ENCODE results near the gene ABCC10.
A peak's percentile ranks its signal among the peaks of the same experiment; 100 is the strongest.

The ABCC10 gene

GRCh38 chr6:43467752-43468151, 40.4 kb downstream of the ABCC10 start:
- DNase-seq (ENCODE audit: low read depth in 2 of 2, low spot score in 1 of 2): no peak

- no peak for DNase-seq (ENCODE audit: low read depth in 2 of 2, low spot score in 1 of 2)
These were observed 40.9 kb downstream of the ABCC10 start for GRCh38 chr6:43468240-43468639.

- DNase-seq (ENCODE audit: low read depth in 2 of 2, low spot score in 1 of 2): no peak
These were observed 41.7 kb downstream of the ABCC10 start for GRCh38 chr6:43468748-43469681.

- DNase-seq (ENCODE audit: low read depth in 2 of 2, low spot score in 1 of 2): no peak
These were observed 42.6 kb downstream of the ABCC10 start for GRCh38 chr6:43469947-43470346.

- DNase-seq (ENCODE audit: low read depth in 2 of 2, low spot score in 1 of 2): no peak
These were observed 44.1 kb downstream of the ABCC10 start for GRCh38 chr6:43471399-43471798.

- no peak for DNase-seq (ENCODE audit: low read depth in 2 of 2, low spot score in 1 of 2)
These were observed 45.2 kb downstream of the ABCC10 start for GRCh38 chr6:43472515-43472914.

- no peak for DNase-seq (ENCODE audit: low read depth in 2 of 2, low spot score in 1 of 2)
These were observed 48.2 kb downstream of the ABCC10 start for GRCh38 chr6:43475516-43475915.

- no peak for DNase-seq (ENCODE audit: low read depth in 2 of 2, low spot score in 1 of 2)
These were observed 49.4 kb downstream of the ABCC10 start for GRCh38 chr6:43476746-43477145.

GRCh38 chr6:43477235-43478007, 50.1 kb downstream of the ABCC10 start, which contains the start of gene TJAP1:
Gene TJAP1, plus strand, starts transcription at chr6:43477570. Its CDS starts 21,432 bp downstream, at chr6:43499002.
- DNase-seq (ENCODE audit: low read depth in 2 of 2, low spot score in 1 of 2): peak; percentile 96 to 98

GRCh38 chr6:43478008-43478372, 50.6 kb downstream of the ABCC10 start:
- no peak for DNase-seq (ENCODE audit: low read depth in 2 of 2, low spot score in 1 of 2)

GRCh38 chr6:43481075-43481474, 53.7 kb downstream of the ABCC10 start:
- no peak for DNase-seq (ENCODE audit: low read depth in 2 of 2, low spot score in 1 of 2)

- DNase-seq (ENCODE audit: low read depth in 2 of 2, low spot score in 1 of 2): no peak
These were observed 54.4 kb downstream of the ABCC10 start for GRCh38 chr6:43481591-43482236.

GRCh38 chr6:43488667-43489276, 61.4 kb downstream of the ABCC10 start:
- no peak for DNase-seq (ENCODE audit: low read depth in 2 of 2, low spot score in 1 of 2)

- no peak for DNase-seq (ENCODE audit: low read depth in 2 of 2, low spot score in 1 of 2)
These were observed 62.1 kb downstream of the ABCC10 start for GRCh38 chr6:43489277-43490072.

- no peak for DNase-seq (ENCODE audit: low read depth in 2 of 2, low spot score in 1 of 2)
These were observed 63.2 kb downstream of the ABCC10 start for GRCh38 chr6:43490523-43490939.

- DNase-seq (ENCODE audit: low read depth in 2 of 2, low spot score in 1 of 2): no peak
These were observed 64.7 kb downstream of the ABCC10 start for GRCh38 chr6:43491750-43492661.

GRCh38 chr6:43492673-43493072, 65.3 kb downstream of the ABCC10 start:
- no peak for DNase-seq (ENCODE audit: low read depth in 2 of 2, low spot score in 1 of 2)

- DNase-seq (ENCODE audit: low read depth in 2 of 2, low spot score in 1 of 2): no peak
These were observed 65.9 kb downstream of the ABCC10 start for GRCh38 chr6:43493230-43493629.

GRCh38 chr6:43493833-43494232, 66.5 kb downstream of the ABCC10 start:
- no peak for DNase-seq (ENCODE audit: low read depth in 2 of 2, low spot score in 1 of 2)

All from stimulated activated CD8-positive, alpha-beta memory T cell treated with anti-CD3 and anti-CD28 coated beads, Interleukin-4, amount 100 ng/mL, for 1 hour (primary cell).